ENCODE measurements around the gene DHX58.
A peak's percentile ranks its signal among the peaks of the same experiment; 100 is the strongest.

The DHX58 gene

GRCh38 chr17:42087042-42087701 lies 25.3 kb downstream of the DHX58 start:
- DNase-seq (ENCODE audit: low read depth in 2 of 2): no peak

DNA sequence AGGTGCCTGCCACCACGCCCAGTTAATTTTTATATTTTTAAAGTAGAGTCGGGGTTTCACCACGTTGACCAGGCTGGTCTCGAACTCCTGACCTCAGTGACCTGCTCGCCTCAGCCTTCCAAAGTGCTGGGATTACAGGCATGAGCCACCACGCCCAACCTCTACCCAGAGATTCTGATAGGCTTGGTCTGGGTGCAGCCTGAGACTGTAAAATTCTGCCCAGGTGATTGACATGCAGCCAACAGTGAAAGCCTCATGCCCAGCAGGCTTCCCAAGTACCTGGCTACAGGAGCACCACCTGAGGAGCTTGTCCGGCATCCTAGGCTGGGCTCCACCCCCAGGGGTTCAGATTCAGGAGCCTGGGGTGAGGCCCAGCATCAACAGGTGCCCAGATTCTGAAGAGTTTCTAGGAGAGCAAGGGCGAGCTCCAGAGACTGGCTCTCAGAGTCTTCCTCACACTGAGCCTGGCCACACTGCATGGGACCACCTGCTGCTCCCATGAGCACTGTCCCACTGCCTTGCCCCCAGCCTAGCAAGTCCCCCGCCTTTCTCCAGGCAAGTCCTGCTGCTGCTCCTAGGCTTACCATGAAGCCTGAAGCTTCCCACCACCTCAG lies 30.9 kb downstream of the DHX58 start:
- DNase-seq (ENCODE audit: low read depth in 2 of 2): no peak

DNA sequence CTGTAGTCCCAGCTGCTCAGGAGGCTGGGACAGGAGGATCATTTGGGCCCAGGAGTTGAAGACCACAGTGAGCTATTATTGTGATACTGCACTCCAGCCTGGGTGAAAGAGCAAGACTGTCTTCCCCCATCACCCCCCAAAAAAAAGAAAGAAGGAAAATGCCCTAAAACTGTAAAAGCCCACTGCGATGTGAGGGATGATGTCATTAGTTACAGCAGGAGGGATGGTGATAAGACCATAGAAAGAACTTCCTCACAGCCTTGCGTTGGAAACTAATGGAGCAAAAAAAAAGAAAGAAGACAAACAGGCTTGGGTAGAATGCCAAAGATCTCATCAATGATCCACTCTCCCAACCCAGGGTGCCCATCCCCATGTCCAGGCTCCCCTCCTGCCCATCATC lies 33.0 kb downstream of the DHX58 start:
- no peak for DNase-seq (ENCODE audit: low read depth in 2 of 2)

DNA sequence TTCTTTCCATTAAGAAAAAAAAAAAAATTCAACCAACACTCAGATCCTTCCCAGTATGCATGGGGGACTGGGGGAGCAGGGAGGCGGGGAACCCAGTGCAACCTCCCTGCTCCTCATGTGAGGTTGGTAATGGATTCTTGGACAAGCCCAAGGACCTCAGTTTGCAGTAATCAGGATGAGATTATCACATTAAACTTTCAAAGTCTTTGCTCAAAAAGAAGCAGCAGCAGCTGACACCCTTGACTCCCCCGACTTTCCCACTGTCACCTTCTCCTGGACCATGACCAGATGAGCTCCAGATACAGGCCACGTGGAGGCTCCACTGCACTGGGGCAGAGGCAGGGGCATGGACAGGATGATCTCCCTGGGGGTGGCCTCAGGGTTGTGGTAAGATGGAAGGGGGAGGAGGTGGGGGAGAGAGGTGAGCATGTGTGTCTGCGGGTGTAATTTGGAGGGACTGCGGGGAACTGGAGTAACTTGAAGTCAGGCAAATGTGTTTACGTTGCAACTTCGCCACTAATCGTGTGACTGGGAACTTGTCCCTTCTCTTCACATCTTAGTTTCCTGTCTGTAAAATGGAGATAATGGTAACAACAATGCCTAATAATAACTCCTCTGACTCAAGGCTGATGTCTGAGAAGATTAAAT lies 34.0 kb downstream of the DHX58 start:
- no peak for DNase-seq (ENCODE audit: low read depth in 2 of 2)

DNA sequence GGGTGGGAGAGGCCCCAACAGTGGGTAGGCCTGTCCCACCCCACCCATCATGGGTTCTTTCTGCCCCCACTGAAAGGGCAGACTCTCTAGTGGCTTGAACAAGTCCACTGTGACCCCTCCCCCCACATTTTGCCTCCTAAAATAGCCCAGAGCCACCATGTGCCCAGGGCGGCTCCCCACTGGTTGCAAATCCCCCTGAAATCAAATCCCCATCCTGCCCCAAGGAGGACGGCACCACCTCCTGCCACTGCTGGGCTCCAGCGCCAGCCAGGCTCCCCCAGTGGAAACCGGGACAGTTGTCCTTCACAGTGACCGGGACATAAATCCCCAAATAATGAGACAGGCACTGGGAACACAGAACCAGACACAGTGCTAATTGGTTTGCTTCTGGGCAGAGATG lies 34.8 kb downstream of the DHX58 start:
- DNase-seq (ENCODE audit: low read depth in 2 of 2): no peak

DNA sequence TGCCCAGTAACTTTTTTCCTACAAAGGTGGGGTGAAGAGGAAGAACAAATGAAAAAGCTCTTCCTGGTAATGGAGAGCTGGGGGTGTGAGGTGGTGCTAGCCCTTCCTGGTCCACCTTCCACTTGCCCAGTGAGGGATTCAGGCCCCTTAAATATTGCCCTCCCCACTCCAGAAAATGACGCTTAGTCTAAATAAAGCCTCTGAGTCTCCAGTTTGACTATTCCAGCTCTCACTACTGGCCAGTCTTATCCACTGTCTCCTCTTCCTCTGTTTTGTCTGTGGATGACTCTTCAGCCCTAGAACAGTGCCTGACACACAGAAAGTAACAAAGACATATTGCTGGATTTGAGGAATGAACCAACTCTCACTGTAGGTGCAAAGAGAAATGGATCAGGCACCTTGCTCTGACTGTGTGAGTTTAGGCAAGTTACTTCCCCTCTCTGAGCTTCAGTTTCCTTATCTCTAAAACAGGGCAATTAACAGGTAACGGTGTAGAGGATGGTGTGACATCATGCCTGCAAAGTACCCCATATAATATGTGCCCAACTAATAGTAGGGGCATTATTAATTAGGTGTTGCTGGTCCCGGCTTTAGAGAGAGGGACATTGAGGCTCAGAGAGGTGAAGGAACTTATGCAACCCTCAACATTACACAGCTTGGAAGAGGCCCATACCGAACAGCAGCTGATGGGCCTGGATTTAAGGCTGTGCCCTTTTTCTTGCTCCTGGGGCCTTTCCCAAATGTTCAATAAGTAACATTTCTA lies 35.5 kb downstream of the DHX58 start:
- DNase-seq (ENCODE audit: low read depth in 2 of 2): no peak

DNA sequence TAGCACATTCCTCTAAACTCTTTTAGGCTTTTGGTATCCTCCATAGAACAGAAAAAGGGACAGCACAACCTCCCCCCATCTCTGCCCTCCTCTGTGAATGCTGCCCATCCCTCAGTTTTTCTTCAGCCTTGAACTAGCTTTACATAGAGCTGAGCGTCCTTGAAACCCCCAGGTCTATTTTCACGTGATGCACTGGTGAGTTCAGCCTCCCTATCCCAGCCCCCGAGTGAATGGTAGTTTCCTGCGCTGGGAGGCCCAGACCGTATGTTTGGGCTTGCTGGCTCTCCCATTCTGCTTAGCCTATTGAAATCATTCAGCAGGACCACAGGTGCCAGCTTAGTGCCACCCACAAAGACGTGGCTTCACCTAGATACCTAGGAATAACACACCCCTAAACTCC lies 36.7 kb downstream of the DHX58 start:
- DNase-seq (ENCODE audit: low read depth in 2 of 2): no peak

DNA sequence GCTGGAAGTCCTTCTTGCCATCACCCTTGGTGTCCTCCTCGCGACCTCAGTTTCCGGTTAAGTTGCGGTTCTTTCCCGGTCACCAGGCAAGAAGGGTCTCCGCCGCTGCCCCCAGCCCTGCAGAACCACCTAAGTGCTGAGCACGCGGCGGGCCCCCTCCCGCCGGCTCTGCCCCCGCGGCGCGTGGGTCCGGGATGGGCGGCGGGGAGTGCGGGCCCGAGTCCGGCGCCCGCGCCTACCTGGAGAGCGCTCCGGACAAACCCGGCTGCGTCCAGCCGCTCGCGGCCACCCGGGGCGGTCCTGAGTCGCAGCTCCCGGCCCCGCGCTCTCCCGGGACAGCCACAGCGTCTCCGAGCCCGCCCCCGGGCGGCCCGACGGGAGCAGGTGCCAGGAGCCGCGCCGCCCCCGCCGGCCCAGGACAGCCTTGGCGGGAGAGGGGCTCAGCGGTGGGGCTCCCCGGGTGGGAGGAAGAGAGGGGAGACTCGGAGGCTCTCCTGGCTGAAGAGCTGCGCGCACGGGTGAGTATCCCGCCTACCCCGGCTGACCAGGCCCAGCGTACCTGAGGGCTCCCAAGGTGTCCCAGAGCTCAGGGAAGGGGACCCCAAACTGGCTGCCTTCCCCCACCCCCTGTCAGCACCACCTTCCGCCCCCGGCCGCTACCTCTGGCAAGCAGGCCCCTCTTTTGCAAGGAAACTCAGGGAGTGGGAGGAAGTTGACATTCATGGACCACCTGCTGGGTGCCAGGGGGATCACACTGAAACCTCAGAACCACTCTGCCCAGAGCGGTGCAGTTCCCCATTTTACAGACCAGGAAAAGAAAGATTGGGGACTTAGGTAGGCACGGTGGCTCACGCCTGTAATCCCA lies 40.0 kb downstream of the DHX58 start:
- DNase-seq (ENCODE audit: low read depth in 2 of 2): no peak

GRCh38 chr17:42071810-42072209 lies 40.7 kb downstream of the DHX58 start:
- no peak for DNase-seq (ENCODE audit: low read depth in 2 of 2)

DNA sequence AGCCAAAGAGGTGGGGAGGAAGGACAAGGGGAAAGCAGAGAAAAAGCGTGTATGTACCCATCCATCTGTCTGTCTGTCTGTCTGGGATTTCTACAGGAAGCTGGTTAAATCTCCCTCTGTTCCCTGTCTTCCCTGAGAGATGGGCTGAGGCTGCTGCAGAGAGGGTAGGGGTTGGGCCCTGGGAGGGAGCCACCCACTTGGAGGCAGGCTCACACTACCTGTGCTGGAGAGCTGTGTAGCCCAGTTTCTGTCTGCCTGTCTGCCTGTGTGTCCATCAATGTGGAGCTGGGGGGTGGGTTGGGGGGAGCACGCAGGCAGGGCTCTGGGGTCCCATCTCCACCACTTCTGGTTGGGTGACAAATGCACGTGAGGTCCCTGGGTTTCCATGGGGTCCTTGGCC lies 43.5 kb downstream of the DHX58 start:
- no peak for DNase-seq (ENCODE audit: low read depth in 2 of 2)

GRCh38 chr17:42067371-42068091 lies 45.0 kb downstream of the DHX58 start:
- DNase-seq (ENCODE audit: low read depth in 2 of 2): peak; percentile 63 to 69

- DNase-seq (ENCODE audit: low read depth in 2 of 2): no peak
Measured at GRCh38 chr17:42065201-42065600, 47.3 kb downstream of the DHX58 start.

- no peak for DNase-seq (ENCODE audit: low read depth in 2 of 2)
Measured at GRCh38 chr17:42062681-42063080, 49.8 kb downstream of the DHX58 start.

DNA sequence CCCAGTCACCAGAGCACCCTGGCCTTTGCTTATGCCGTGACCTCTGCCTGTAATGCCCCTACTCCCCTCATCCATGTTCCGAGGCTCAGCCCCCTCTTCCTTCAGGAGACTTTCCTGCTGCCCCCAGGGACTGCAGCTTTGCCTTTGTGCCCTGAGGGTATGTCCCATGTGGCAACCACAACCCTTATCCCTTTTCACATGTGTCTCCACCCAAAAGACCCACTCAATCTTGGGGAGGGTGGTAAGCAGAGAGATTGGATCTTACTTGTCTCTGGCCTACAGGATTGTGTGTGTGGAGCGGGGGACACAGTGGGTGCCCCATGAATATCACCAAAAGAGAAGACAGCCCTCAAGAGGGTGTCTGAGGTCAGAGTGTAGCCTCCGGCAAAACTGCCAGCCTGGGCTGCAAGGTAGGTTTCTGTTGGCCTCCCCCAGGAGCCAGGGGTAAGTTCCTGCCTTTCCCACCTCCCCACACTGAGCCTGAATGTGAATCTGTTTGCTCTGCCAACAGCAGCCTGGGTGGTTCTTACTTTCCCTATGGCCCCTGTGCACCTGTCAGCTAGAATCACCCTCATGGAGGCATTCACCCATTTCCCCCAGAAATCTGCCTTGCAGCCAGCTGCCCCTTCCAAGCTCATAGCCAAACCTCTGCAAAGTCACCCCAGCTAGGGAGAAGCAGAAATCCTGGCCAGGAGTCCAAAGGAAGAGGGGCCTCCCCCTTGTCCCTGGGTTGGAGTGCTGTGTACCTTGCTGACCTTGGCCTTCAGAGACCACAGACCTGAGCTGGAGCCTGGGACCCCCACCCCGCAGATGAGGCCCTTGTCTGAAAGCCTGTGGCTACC lies 50.6 kb downstream of the DHX58 start:
- DNase-seq (ENCODE audit: low read depth in 2 of 2): no peak

- no peak for DNase-seq (ENCODE audit: low read depth in 2 of 2)
Measured at GRCh38 chr17:42060231-42060630, 52.3 kb downstream of the DHX58 start.

GRCh38 chr17:42059815-42060214 lies 52.7 kb downstream of the DHX58 start:
- DNase-seq (ENCODE audit: low read depth in 2 of 2): no peak

- DNase-seq (ENCODE audit: low read depth in 2 of 2): no peak
Measured at GRCh38 chr17:42058063-42058462, 54.5 kb downstream of the DHX58 start.

GRCh38 chr17:42056635-42057034 lies 55.9 kb downstream of the DHX58 start:
- no peak for DNase-seq (ENCODE audit: low read depth in 2 of 2)

- DNase-seq (ENCODE audit: low read depth in 2 of 2): no peak
Measured at GRCh38 chr17:42055496-42055895, 57.0 kb downstream of the DHX58 start.

- no peak for DNase-seq (ENCODE audit: low read depth in 2 of 2)
Measured at GRCh38 chr17:42055027-42055426, 57.5 kb downstream of the DHX58 start.
